Psoas muscle (tissue), 7 donors: ENCODE results near the gene MTCL3.

Source experiments
- ATAC-seq, 4 donors: fragments of 200-7000 bp; cut with Tn5 transposase; one replicate each; pipeline ENCODE4 v1.9.1; 2020; ENCODE audit warnings: moderate library complexity in 3 of 4, mild to moderate bottlenecking in 2 of 4
- DNase-seq, 2 donors: peaks; one replicate each; pipeline ENCODE4 v3.0.0-alpha.2; 2020
- H3K27ac ChIP-seq: fragments of 200-600 bp; one replicate; pipeline ENCODE4 v1.8.0; 2022
- H3K27me3 ChIP-seq, 3 donors: fragments of 200-600 bp in 1 of 3; one replicate each; pipeline versions ENCODE4 v1.6.1 to v1.8.0; 2013 to 2022; ENCODE audit warnings: low read length in 2 of 3, mild to moderate bottlenecking in 2 of 3, moderate library complexity in 1 of 3; ENCODE audit not compliant: insufficient read depth in 3 of 3
- H3K36me3 ChIP-seq, 2 donors: fragments of 200-600 bp in 1 of 2; one replicate each; pipeline versions ENCODE4 v1.6.1 to v1.8.0; 2013 to 2022; ENCODE audit warnings: low read depth in 1 of 2, mild to moderate bottlenecking in 1 of 2, moderate library complexity in 1 of 2; ENCODE audit not compliant: insufficient read depth in 1 of 2
- H3K4me1 ChIP-seq: fragments of 200-600 bp; one replicate; pipeline ENCODE4 v1.8.0; 2022
- H3K4me3 ChIP-seq: fragments of 200-600 bp; one replicate; pipeline ENCODE4 v1.8.0; 2022; ENCODE audit warnings: mild to moderate bottlenecking
- H3K9me3 ChIP-seq: fragments of 200-600 bp; one replicate; pipeline ENCODE4 v1.8.0; 2022
- WGBS, 3 donors: extraction: QIAGEN DNeasy Blood & Tissue Kit; methylation state at CpG; one replicate each; pipeline versions ENCODE4 v1.1.6 to v1.1.7; 2013; 5-methylcytosine and 5-hydroxymethylcytosine counted together
- intact Hi-C, 2 donors: fragments of 100-400 bp; cut with DNase I; formaldehyde crosslinking; loops; one replicate each; pipeline versions ENCODE4 v1.11.0 to v1.14.2; 2022
- TF ChIP-seq, protein P1 (sequence below): fragments of 200-600 bp; IDR thresholded peaks from one replicate; pipeline ENCODE4 v1.8.0; 2022; ENCODE audit warnings: antibody characterized with exemption
- donor health status: healthy with polysubstance abuse.
- donor health status: DM: no; HTN: no; CAD: no; lungs with moderate emphysema.
- donor health status: Bipolar disorder and iron deficiency.
- donor health status: healthy.
- donor health status: DM: yes; HTN: yes; CAD: no.
- donor health status: DM: no; HTN: no; CAD: no.
- donor health status: DM: yes; HTN: yes; CAD: no.

The MTCL3 gene

DNA sequence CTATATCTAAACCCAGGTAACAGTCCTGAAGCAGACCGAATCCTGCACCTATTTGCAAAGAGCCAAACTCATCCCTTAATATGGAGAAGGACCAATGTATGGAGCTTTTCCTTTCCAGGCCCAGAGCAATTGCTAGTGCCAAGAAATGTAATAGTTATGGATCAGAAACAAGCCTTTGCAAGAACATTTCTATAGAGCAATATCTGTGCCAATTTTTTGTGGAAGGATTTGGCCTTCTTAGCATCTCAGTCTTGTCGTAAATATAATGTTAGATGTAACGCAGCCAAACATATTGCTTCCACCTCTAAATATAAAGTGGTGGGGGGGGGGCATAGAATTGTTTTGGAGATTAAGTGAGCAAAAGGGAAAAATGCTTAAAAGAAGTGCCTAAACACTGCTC is 62.7 kb downstream of the MTCL3 start:
- Histone ChIP-seq H3K9me3 (no peaks in the 10 kb centered on the region), H3K4me1 (peaks cover 43% of the 10 kb centered on the region), H3K27me3 (no peaks in the 10 kb centered on the region), H3K27ac (peak overlapping the region; percentile 97), H3K4me3 (peak overlapping the region; percentile 79), H3K36me3 (no peaks in the 10 kb centered on the region)
- 27 to 33% (median 31%) methylated on average over 3 of the region's 3 CpGs for WGBS, 3 donors
- TF ChIP-seq, protein P1, sequence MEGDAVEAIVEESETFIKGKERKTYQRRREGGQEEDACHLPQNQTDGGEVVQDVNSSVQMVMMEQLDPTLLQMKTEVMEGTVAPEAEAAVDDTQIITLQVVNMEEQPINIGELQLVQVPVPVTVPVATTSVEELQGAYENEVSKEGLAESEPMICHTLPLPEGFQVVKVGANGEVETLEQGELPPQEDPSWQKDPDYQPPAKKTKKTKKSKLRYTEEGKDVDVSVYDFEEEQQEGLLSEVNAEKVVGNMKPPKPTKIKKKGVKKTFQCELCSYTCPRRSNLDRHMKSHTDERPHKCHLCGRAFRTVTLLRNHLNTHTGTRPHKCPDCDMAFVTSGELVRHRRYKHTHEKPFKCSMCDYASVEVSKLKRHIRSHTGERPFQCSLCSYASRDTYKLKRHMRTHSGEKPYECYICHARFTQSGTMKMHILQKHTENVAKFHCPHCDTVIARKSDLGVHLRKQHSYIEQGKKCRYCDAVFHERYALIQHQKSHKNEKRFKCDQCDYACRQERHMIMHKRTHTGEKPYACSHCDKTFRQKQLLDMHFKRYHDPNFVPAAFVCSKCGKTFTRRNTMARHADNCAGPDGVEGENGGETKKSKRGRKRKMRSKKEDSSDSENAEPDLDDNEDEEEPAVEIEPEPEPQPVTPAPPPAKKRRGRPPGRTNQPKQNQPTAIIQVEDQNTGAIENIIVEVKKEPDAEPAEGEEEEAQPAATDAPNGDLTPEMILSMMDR = no peak
- intact Hi-C loops = loop anchor here in 1 of 2 donors (10.0 kb wide), 1 partner anchor 112 kb away; the partner anchor contains the start of gene ECHDC1
- no peak for DNase-seq
- no peak for ATAC-seq

DNA sequence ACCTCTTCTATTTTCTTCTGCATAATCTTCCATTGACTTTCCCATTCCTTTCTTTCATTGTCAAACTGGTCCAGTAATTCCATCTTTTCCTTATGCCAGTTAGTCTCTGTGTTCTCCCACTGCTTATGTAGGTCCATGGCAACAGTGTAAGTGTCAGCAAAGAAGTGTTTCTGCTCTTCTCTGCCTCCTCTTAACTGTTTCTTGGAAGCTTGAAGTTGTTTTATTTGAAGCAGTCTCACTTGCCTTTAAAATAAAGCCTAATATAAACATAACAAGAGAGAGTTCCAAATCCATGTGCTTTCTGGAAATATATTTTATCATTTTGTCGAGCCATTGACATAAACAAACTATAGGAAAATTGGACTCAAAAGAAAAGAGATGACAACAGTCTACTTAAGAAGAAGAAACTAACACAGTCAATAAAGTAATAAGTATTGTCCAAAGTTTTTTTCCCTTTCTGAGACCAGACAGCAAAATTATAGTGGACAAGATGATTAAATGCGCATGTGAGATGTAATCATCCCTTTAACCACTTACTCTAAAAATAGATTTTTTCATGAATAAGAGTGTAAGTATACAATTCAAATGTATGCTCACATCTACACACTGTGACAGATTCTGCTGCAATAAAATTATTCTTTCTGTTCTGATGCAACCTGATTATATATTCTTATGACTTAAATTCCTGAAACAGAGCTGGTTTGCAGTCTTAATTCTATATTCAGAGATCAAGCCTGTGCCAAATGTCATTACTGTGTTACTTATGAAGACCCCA is 65.1 kb downstream of the MTCL3 start:
- 58 to 71% (median 58%) methylated on average over 2 of the region's 2 CpGs for WGBS, 3 donors
- Histone ChIP-seq H3K27me3 (no peaks in the 10 kb centered on the region), H3K4me3 (peak overlapping the region; percentile 79), H3K27ac (peak overlapping the region; percentile 97), H3K4me1 (peaks cover 30% of the 10 kb centered on the region), H3K9me3 (no peaks in the 10 kb centered on the region), H3K36me3 (peaks cover 0 to 15% of the 10 kb centered on the region in 2 donors)
- TF ChIP-seq, protein P1 = no peak
- ATAC-seq (no peak), DNase-seq (no peak)
- intact Hi-C loops = loop anchor here in 1 of 2 donors (10.0 kb wide), 1 partner anchor 109 kb away; the partner anchor contains the start of gene ECHDC1

DNA sequence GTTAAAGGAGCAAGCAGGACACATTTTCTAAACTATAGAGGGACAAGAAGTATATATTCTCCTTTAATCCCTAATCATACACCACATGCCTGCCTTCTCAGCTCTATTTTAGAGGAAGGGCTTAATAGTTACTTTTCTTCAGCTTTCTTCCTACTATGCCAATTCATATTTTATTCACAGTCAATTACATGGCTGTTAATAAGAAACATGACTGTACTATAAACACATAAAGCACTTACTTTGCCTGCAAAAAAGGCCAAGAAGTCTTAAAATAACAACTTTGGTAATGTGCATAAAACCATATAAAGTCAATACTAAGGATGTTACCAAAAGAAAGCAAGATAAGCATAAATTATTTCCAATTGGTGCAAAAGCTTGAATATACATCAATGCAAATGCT is 66.3 kb downstream of the MTCL3 start:
- Histone ChIP-seq H3K4me1 (peaks cover 30% of the 10 kb centered on the region), H3K36me3 (peaks cover 0 to 27% of the 10 kb centered on the region in 2 donors), H3K9me3 (no peaks in the 10 kb centered on the region), H3K4me3 (peak overlapping the region; percentile 79), H3K27me3 (no peaks in the 10 kb centered on the region), H3K27ac (peak overlapping the region; percentile 46)
- ATAC-seq (no peak), DNase-seq (no peak)
- TF ChIP-seq, protein P1 = no peak
- intact Hi-C loops = loop anchor here in 1 of 2 donors (10.0 kb wide), 1 partner anchor 108 kb away; the partner anchor contains the start of gene ECHDC1

DNA sequence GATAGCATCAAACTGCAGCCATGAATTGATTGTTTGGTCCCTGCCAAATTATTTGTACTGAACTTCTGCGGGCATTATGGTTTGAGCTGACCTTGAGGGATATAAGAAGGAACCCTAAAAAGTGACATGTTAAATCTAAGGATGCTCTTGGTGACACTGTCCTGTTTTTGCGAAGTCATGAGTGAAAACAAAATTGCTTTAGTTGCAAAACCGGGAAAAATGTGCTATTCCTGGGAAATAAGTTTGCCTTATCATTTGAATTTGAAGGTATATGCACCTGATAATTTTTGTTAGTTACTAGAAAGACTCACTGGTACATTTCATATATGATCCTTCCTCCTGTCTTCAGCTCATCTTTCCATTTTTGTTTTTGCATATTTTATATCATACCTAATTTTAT is 67.7 kb downstream of the MTCL3 start:
- no peak overlapping the region for H3K27ac ChIP-seq
- 90 to 95% (median 90%) methylated on average over 3 of the region's 3 CpGs for WGBS, 3 donors
- H3K4me3 ChIP-seq = no peak overlapping the region
- intact Hi-C loops = loop anchor here in 1 of 2 donors (10.0 kb wide), 1 partner anchor 107 kb away; the partner anchor contains the start of gene ECHDC1
- peaks cover 34% of the 10 kb centered on the region for H3K4me1 ChIP-seq
- TF ChIP-seq, protein P1 = no peak
- no peak for DNase-seq
- H3K36me3 ChIP-seq = peaks cover 2 to 41% of the 10 kb centered on the region in 2 donors
- H3K27me3 ChIP-seq = no peaks in the 10 kb centered on the region
- no peak for ATAC-seq
- H3K9me3 ChIP-seq = no peaks in the 10 kb centered on the region
